NCI-H128 (cell line): ENCODE results near the gene BCCIP.

Experiments
- DNase-seq: peaks from one replicate; lab custom pipeline; 2025; ENCODE audit not compliant: unreplicated experiment; lab: John Stamatoyannopoulos, UW

The BCCIP gene

DNA sequence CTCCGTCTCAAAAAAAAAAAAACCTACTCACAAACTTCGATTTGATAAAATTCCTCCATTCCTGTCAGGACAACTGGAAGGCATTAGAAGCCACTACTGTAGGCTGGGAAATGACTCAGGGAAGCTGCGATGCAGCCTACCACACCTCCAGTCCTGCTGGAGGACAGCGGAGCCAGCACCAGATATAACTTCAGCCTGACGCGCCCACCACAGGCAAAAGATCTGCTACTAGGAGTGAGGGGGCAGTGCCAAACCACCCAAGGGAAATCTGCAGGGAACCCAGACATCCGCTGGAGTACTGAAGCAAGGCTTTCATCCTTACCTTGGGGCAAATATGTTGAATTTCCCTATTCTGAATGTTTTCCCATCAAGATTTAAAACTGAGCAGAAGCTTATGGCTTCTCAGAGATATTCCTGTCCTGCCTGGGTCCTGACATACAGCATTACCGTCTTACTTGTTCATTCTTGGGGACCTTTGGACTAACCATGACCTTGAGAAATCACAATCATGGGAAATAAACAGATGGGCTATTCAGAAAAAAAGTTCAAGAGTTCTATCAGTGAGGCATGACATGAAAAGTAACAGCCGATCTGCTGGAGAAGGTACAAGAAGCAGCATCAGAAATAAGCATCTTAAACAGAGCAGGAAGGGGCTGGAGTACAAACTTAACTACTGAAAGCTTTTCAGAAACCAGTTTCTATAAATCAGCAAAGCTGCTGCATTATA is 20.4 kb downstream of the BCCIP start:
- DNase-seq, result no peak

- DNase-seq, result no peak
These were observed 21.4 kb downstream of the BCCIP start for GRCh38 chr10:125844751-125845221.

GRCh38 chr10:125845617-125846016 is 22.3 kb downstream of the BCCIP start:
- DNase-seq, result no peak

DNA sequence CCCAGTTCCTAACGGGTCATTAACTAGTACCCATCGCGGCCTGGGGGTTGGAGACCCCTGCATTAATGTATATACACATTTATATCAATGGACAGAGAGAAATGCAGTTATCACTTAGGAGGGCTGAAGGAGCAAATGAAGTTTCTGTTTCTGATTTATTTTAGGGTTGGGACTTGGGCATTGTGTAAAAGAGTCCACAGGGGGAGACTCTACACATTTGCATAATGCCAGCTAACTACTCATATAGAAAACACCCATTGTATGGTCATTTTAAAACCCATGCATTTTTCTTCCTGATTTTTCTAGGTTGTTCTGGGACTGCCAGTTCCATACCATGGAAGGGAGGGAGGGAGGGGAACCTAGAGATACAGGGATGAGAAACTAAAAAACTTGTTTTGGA is 23.5 kb downstream of the BCCIP start:
- DNase-seq, result no peak

- DNase-seq, result no peak
These were observed 25.0 kb downstream of the BCCIP start for GRCh38 chr10:125848371-125848770.

DNA sequence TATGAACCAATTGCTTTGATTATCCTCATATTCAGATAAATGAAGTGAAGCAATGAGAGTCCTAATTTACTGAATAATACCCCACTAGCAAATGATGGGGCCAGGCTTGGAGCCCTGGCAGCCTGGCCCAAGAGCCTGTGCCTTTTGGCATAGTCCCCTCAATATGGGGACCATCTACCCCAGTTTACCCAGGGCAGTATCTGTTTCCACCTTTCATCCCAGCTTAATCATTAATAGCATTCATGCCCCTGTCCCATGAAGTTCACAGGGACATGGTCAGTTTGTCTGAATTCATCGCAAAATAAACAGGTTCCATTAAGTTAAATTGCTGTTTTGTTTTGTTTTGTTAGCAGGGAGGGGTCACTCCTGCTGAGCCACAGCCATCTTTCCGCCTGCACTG is 25.5 kb downstream of the BCCIP start:
- no peak for DNase-seq

GRCh38 chr10:125849448-125849847 is 26.1 kb downstream of the BCCIP start:
- no peak for DNase-seq

GRCh38 chr10:125850766-125851731 is 27.7 kb downstream of the BCCIP start:
- no peak for DNase-seq

- no peak for DNase-seq
These were observed 29.1 kb downstream of the BCCIP start for GRCh38 chr10:125852487-125852886.

DNA sequence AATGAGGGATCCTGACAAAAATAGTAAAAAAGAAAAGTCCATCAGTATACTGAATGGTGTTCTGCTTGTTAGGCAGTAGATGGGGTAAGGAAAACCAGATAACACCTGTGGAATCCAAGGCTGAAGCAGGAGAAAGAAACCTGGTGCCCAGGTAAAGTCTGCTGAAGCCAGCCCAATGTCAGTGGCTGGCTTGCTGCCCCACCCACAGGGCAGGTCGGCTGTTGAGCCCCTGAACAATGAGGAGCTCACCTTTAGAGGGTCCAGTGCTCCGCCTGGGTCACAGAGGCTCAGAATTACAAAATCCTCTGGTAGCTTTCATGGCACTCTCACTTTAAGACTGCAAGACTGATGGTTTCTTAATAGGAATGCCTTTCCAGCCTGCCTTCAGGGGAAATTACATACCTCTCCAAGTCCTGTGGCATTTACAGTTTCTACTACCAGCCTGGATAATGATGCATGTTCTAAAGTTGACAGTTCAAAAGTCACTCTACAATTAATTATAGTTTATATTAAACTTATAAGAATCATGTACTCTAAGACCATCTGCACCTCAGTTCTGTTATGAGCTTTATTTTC is 33.9 kb downstream of the BCCIP start:
- DNase-seq, result no peak

GRCh38 chr10:125859128-125859817 is 35.9 kb downstream of the BCCIP start:
- no peak for DNase-seq

DNA sequence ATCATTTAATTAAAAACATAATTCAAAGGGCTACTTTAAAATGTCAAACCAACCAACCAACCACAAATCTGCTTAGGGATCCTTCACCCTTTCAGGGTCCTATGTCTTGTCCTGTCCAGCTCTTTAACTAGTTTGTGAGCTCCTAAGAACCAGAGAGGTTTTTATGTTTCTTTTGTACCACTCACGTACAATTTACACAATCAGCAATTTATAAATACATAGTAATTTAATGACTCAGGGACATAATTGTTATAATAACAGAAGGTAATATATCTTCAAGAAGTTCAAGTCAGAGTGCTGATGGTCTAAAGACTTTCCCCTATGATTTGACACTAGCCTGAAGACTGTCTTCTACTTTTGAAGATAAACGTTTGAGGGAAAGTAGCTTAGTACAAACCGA is 41.8 kb downstream of the BCCIP start:
- DNase-seq, result no peak

GRCh38 chr10:125866421-125867029 is 43.2 kb downstream of the BCCIP start:
- no peak for DNase-seq

- no peak for DNase-seq
These were observed 45.1 kb downstream of the BCCIP start for GRCh38 chr10:125868372-125868975.

DNA sequence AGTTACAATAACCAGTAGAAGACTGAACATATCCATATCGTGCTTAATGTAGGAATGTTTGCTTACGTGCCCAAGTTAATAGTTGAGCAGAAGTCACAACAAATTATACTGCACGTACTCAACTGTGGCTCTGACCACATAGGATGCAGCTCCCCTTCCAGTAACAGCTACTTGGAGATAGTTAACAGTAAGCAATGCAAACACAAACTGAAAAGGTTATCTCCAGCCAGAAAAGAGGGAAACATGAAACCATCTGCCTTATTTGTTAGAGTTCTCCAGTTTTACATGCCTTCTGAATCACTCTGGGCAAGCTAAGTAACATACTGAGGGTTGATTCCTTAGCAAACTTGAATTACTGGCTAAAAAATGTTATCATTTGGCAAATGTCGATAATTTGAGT is 48.0 kb downstream of the BCCIP start:
- DNase-seq, result no peak

DNA sequence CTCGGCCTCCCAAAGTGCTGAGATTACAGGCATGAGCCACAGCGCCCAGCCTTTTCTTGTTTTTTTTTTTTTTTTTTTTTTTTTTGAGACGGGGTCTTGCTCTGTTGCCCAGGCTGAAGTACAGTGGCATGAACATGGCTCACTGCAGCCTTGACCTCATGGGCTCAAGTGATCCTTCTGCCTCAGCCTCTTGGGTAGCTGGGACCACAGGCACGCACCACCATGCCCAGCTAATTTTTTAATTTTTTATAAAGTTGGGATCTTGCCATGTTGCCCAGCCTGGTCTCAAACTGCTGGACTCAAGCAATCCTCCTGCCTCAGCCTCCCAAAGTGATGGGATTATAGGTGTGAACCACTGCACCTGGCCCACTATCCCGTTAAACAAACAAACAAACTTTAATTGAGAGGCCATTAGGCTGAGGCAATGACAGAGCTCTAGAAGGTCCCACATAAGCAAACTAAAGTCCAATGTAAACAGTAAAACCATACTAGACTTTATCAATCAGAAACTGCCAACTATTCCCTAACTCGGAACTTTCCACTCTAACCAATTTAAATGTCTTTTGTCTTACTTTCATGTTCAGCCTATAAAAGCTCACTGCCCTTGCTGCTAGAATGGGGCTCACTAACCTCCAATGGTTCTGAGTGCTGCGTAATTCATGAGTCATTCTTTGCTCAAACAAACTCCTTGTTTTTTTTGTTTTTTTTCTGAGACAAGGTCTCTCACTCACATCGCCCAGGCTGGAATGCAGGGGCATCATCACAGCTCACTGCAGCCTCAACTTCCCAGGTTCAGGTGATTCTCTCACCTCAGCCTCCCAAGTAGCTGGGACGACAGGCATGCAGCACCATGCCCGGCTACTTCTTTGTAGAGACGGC is 55.9 kb downstream of the BCCIP start:
- no peak for DNase-seq

- no peak for DNase-seq
These were observed 57.4 kb downstream of the BCCIP start for GRCh38 chr10:125880719-125881118.

DNA sequence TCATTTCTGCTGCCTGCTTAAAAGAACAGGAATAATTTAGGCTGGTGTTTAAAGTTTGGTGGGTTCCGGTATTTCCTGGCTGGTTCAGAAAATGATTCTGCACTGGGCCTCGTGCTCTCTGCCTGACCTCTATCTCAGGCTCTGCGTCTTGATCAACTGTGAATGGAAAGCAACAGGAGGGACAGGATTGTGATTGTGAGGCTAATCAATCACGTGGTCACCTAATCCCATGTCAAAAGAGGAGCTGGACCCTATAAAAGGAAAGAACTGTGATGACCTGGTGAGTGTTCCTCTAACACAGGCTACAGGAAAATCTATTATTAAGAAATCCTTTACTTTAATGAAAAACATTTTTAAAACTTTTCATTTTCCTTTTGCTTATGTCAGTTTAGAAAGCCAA is 57.8 kb downstream of the BCCIP start, which contains the start of gene DHX32:
DHX32 (minus strand) TSS at position 101 of the 400 bp plus-strand sequence. CDS start 468 bp downstream, outside the sequence.
- DNase-seq, result no peak

DNA sequence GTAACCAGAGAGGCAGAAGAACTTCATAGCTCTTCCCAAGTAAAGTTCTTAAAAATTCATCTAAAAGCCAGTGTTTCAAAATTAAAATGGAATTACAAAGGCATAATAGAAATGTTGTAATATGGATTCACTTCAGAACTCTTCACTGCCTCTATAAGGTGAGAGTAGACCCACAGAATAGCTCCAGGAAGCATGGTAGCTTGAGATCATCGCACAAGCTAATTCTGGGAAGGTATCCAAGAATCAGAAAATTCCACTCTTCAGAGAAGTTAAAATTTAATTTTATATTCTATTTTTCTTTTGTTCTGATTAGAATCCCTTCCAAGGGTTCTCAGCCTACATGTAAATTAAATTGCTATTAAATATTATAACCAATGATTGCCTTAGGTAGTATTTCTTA is 59.2 kb downstream of the BCCIP start:
- DNase-seq, result no peak
